HG02943 (cell line): Measurements from ENCODE around the gene MMGT1.

ENCODE experiments used
- ATAC-seq: cut with Tn5 transposase; IDR thresholded peaks from one replicate; pipeline ENCODE4 v1.9.1; 2021; ENCODE audit warnings: mild to moderate bottlenecking, low read depth, moderate library complexity; ENCODE audit not compliant: unreplicated experiment

The MMGT1 gene

GRCh38 chrX:135973548-135974278 lies at the start of gene MMGT1:
MMGT1 (minus strand) TSS chrX:135973988; CDS start chrX:135973675, 313 bp downstream.
- peak; percentile 80 for ATAC-seq

- no peak for ATAC-seq
Measured at GRCh38 chrX:136021903-136022302, 48.1 kb upstream of the MMGT1 start.

GRCh38 chrX:136021160-136021559 lies 47.4 kb upstream of the MMGT1 start:
- ATAC-seq: no peak

- ATAC-seq: no peak
Measured at GRCh38 chrX:136019226-136019625, 45.4 kb upstream of the MMGT1 start.

GRCh38 chrX:136016881-136017280 lies 43.1 kb upstream of the MMGT1 start:
- no peak for ATAC-seq

GRCh38 chrX:136015016-136015415 lies 41.2 kb upstream of the MMGT1 start:
- no peak for ATAC-seq

- no peak for ATAC-seq
Measured at GRCh38 chrX:135988245-135988644, 14.5 kb upstream of the MMGT1 start.

GRCh38 chrX:135985973-135986310 lies 12.2 kb upstream of the MMGT1 start:
- ATAC-seq: no peak

GRCh38 chrX:135985157-135985972 lies 11.6 kb upstream of the MMGT1 start, which contains the start of gene SLC9A6:
SLC9A6 (plus strand) TSS chrX:135985435; CDS start chrX:135985659, 224 bp downstream.
- ATAC-seq: peak; percentile 66

GRCh38 chrX:135984791-135985156 lies 11.0 kb upstream of the MMGT1 start:
- ATAC-seq: peak; percentile 24

- ATAC-seq: no peak
Measured at GRCh38 chrX:135984256-135984655, 10.5 kb upstream of the MMGT1 start.

GRCh38 chrX:135982860-135983259 lies 9.1 kb upstream of the MMGT1 start:
- no peak for ATAC-seq

GRCh38 chrX:135981668-135982067 lies 7.9 kb upstream of the MMGT1 start:
- ATAC-seq: no peak

GRCh38 chrX:135981010-135981409 lies 7.2 kb upstream of the MMGT1 start:
- ATAC-seq: no peak

GRCh38 chrX:135977611-135978010 lies 3.8 kb upstream of the MMGT1 start:
- no peak for ATAC-seq

GRCh38 chrX:135975421-135975820 lies 1.6 kb upstream of the MMGT1 start:
- ATAC-seq: no peak

GRCh38 chrX:135974279-135974856 lies 580 bp upstream of the MMGT1 start:
- no peak for ATAC-seq

GRCh38 chrX:135973025-135973547 lies 702 bp downstream of the MMGT1 start:
- ATAC-seq: peak; percentile 27

GRCh38 chrX:135951291-135951690 lies 22.5 kb downstream of the MMGT1 start:
- ATAC-seq: no peak

GRCh38 chrX:135944486-135944885 lies 29.3 kb downstream of the MMGT1 start:
- ATAC-seq: no peak
